GM10266 (cell line): ENCODE measurements around the gene RAB19.
"Not testable (repeated sequence)": the region's sequence is repeated elsewhere in the genome, so short reads cannot be mapped to it uniquely, and the experiment has no call there.

Source experiments
- DNase-seq: peaks from one replicate; pipeline ENCODE4 v3.0.0; 2012; ENCODE audit errors: extremely low spot score
- TF ChIP-seq, protein P1 (sequence below): IDR thresholded peaks from 2 replicates; pipeline ENCODE4 v1.5.1; 2012; ENCODE audit warnings: mild to moderate bottlenecking, low read depth; ENCODE audit not compliant: control insufficient read depth, insufficient read depth; ENCODE audit errors: missing control alignments

The RAB19 gene

DNA sequence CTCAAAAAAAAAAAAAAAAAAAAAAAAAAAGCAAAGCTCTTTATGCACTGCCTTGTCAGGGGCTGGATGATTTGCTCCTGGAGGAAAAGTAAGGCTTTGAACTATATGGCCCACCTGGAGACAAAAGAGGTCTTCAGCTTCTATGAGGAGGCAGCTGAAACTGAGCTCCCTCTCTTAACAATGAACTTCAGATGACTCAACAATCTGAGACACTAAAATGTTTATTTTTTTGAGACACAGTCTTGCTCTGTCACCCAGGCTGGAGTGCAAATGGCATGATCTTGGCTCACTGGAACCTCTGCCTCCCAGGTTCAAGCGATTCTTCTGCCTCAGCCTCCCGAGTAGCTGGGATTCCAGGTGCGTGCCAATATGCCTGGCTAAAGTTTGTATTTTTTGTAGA is 36.7 kb downstream of the RAB19 start:
- DNase-seq, result no peak
- TF ChIP-seq, protein P1, sequence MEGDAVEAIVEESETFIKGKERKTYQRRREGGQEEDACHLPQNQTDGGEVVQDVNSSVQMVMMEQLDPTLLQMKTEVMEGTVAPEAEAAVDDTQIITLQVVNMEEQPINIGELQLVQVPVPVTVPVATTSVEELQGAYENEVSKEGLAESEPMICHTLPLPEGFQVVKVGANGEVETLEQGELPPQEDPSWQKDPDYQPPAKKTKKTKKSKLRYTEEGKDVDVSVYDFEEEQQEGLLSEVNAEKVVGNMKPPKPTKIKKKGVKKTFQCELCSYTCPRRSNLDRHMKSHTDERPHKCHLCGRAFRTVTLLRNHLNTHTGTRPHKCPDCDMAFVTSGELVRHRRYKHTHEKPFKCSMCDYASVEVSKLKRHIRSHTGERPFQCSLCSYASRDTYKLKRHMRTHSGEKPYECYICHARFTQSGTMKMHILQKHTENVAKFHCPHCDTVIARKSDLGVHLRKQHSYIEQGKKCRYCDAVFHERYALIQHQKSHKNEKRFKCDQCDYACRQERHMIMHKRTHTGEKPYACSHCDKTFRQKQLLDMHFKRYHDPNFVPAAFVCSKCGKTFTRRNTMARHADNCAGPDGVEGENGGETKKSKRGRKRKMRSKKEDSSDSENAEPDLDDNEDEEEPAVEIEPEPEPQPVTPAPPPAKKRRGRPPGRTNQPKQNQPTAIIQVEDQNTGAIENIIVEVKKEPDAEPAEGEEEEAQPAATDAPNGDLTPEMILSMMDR, result no peak

DNA sequence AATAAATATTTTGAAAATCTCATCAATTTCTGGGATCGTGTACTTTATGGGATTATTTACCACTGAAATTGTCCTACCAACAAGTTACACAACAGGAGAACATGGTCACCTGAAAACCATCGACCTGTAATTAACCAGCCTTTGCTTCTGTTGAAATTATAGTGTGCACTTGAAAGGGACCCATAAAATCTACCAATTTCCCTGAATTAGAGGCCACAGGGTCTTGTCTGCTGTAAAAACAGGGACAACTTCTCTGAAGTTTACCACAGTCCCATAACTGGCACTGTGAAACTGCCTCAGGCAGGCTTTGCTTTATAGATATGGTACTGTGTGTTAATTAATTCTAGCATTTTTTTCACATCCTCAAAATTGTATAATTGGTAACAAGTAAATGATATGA is 37.7 kb downstream of the RAB19 start:
- TF ChIP-seq, protein P1, result no peak
- no peak for DNase-seq

DNA sequence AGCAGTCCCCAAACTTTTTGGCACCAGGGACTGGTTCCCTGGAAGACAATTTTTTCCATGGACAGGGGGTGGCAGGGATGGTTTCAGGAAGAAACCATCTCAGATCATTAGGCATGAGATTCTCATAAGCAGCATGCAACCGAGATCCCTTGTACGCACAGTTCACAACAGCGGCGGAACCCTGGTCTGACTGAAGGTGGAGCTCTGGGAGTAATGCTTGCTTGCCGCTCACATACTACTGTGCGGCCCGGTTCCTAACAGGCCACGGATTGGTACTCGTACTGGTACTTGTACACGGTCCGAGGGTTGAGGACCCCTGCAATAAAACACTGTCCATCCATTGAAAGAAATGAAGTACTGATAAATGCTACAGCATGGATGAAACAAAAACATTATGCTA is 42.6 kb downstream of the RAB19 start:
- DNase-seq, result no peak
- TF ChIP-seq, protein P1, result no peak

GRCh38 chr7:140447841-140448240 is 44.0 kb downstream of the RAB19 start:
- no peak for DNase-seq
- TF ChIP-seq, protein P1, result no peak

- TF ChIP-seq, protein P1, result no peak
- no peak for DNase-seq
These were observed 45.1 kb downstream of the RAB19 start for GRCh38 chr7:140448781-140449480.

DNA sequence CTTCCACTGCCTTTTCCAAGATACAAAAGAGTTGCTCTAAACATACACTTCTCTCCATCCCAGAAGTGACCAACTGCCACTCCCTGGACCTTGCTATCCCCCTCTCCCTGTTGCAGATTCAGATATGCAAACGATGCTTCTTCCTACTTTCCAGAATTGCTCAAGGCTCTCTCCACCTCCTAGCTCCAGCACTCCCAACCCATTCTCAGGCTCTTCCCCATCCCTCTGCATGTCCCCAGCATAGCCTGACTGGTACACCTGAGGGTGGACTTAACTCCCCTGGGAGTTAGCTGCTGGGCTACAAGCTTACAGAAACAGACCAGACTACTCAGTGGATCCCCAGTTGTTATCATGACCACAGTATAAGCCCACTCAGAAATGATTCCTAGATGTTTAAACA is 47.9 kb downstream of the RAB19 start:
- TF ChIP-seq, protein P1, result no peak

GRCh38 chr7:140453273-140453672 is 49.4 kb downstream of the RAB19 start:
- DNase-seq, result no peak
- TF ChIP-seq, protein P1, result no peak

More for the DNA sequence above, 47.9 kb downstream of the RAB19 start:
- DNase-seq, result no peak

DNA sequence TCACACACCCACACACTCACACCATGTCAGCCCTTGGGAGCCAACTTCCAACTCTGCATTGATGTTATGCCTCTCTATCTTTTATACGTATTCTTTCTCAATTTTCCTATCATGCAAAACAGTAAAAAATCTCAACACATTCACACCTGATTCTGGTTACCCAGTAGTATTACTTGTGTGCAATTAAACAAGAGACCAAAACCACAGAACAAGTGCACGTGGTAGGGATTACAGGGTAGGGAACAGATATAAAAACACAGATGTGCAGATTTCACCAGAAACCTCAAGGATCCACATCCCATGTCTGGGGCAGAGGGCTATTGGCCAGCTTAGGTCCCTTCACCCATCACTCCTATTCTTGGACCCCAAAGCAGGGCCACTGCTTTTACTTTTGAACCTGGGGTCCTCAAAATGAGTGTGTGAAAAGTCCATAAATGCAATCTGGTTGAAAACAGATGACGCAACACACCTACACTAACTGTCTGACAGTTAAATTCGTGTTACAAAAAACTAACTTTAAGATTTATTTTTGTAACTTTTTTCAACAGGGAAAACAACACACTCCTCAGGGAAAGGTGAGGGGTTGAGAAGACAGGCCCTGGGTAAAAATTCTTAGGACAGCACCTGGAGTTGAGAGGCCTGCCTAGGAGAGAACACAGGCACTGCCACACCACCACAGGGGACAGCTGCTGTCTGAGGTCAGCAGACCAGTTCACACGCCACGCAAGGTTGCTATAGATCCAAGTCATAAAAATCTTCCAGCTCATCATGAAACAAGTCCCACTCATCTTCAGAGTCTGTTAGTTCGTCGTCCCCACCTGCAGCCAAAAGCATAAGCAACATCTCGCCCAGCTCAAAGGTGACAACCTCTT is 50.2 kb downstream of the RAB19 start:
- not testable (repeated sequence) for DNase-seq
